GM18505 (cell line): Measurements from ENCODE around the gene THSD4.

Source experiments
- ATAC-seq: cut with Tn5 transposase; IDR thresholded peaks from one replicate; pipeline ENCODE4 v1.9.1; 2021; ENCODE audit not compliant: unreplicated experiment
- POLR2A ChIP-seq: IDR thresholded peaks from 4 replicates; pipeline ENCODE4 v1.6.1; 2011; ENCODE audit warnings: borderline replicate concordance; ENCODE audit not compliant: insufficient read depth, insufficient read length; ENCODE audit errors: extremely low read depth

Gene THSD4

GRCh38 chr15:71273731-71274447 is 158.6 kb downstream of the THSD4 start:
- ATAC-seq, result no peak
- TF ChIP-seq POLR2A, result no peak

GRCh38 chr15:71274448-71274798 is 159.2 kb downstream of the THSD4 start:
- no peak for TF ChIP-seq POLR2A
- no peak for ATAC-seq

DNA sequence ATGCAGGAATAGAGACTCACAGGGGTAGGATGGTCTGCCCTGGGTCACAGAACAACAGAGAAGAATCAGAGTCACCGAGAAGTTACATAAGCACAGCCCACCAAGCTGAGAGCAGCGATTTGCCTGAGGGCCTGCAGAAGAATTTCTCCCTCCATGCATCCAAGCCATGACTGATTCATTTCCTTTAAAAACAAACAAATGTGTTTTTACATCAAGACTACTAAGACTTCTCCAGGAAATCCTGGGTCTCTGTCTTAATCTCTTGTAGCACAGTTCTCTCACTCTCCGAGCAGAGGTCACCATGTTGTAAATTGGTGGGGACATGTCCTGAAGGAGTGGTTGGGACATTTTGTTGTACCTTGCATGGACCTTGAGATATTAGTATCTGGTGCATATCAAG is 159.8 kb downstream of the THSD4 start:
- TF ChIP-seq POLR2A, result no peak
- ATAC-seq, result no peak

GRCh38 chr15:71275566-71276335 is 160.5 kb downstream of the THSD4 start:
- no peak for ATAC-seq
- TF ChIP-seq POLR2A, result no peak

- TF ChIP-seq POLR2A, result no peak
- ATAC-seq, result no peak
Measured at GRCh38 chr15:71276336-71276665, 161.0 kb downstream of the THSD4 start.

GRCh38 chr15:71278989-71279756 is 163.9 kb downstream of the THSD4 start:
- no peak for ATAC-seq
- no peak for TF ChIP-seq POLR2A

- no peak for TF ChIP-seq POLR2A
- ATAC-seq, result no peak
Measured at GRCh38 chr15:71279757-71280141, 164.5 kb downstream of the THSD4 start.

DNA sequence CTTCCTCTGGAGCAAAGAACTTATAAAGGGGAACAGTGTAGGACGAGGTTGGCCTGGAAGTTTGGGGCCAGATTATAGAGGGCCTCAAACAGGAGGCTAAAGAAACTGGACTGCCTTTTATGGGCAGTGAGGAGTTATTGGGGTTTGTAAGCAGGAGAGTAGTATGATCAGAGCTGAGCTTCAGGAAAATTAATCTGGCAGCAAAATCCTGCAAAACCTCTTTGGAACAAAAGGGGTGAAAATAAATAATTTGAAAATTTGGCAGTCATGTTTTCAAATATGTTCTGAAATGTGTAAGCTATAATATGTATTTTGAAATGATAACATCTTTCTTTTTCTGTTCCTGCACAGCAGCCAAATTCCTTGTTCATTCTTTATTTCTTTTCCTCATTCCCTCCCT is 164.9 kb downstream of the THSD4 start:
- TF ChIP-seq POLR2A, result no peak
- ATAC-seq, result no peak

GRCh38 chr15:71281256-71281655 is 166.0 kb downstream of the THSD4 start:
- TF ChIP-seq POLR2A, result no peak
- ATAC-seq, result no peak

DNA sequence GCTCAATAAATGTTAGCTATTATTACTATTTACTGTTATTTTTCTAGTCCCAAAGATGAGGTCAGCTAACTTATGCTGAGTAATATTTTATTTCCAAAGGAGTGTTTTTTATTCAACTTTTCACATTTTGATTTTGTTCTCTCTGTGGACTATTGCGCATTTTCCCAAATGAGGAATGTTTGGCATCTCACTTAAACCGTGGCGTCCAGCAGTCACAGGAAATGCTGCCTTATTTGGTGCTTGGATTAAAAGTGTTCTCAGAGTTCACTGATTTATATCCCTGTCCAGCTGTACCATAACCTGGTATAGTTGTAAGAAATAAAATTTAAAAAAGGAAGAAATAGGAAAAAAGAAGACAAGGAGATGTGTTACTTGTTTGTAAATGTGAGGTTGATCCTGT is 166.8 kb downstream of the THSD4 start:
- TF ChIP-seq POLR2A, result no peak
- ATAC-seq, result no peak

DNA sequence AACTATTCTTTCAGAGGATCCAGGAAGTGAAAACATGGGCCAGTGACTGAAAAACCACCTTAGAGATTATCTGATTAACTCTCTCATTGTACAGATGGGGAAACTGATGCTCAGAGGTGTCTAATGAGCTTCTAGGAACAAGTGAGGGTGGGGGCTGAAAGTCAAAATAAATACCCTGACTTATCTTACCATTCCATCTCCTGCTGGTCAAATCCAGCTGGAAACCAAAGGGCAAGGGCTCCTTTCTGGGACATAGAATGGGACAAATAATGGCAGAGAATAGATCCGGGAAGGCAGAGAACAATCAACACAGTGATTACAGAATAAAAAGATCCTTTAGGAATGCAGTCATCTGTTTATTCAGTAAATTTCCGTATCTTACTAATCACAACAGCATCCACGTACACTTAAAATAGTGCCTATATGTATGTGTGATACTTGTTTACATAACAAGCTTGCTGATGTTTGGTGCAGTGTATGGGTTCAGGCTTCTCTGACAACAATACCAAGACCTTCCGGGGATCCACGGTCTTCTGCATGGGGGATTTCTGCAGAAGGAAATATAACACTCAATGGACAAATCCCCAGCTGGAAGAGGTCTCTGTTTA is 173.2 kb downstream of the THSD4 start:
- no peak for ATAC-seq
- no peak for TF ChIP-seq POLR2A

- no peak for TF ChIP-seq POLR2A
- no peak for ATAC-seq
Measured at GRCh38 chr15:71290002-71290401, 174.7 kb downstream of the THSD4 start.

- ATAC-seq, result no peak
- TF ChIP-seq POLR2A, result no peak
Measured at GRCh38 chr15:71290881-71291635, 175.8 kb downstream of the THSD4 start.
